ENCODE measurements around the gene PHLDA3.

The PHLDA3 gene

DNA sequence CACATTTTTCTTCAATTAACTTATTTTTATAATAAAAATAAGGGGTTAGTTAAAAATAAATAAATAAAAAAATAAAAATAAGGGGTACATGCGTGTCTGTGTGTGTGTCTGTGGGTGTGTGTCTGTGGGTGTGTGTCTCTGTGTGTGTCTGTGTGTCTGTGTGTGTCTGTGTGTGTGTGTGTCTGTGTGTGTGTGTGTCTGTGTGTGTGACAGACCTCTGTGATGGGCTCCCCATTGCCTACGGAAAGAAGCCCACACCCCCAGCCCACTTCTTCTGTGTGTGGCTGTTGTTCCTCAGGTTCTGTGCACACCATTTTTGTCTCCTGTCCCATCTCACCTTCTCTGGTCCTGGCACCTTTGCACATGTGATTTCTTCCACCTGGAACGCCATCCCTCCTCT, 9.9 kb downstream of the PHLDA3 start:
- no peak for TF ChIP-seq POU2F2 (IDR thresholded peaks at IDR 0.05; ENCODE audit: low read depth, low read length)
- TF ChIP-seq TAF1 (IDR thresholded peaks at IDR 0.05; ENCODE audit: low read depth, low read length), result no peak
- no peak for TF ChIP-seq POLR2A (IDR thresholded peaks at IDR 0.05; ENCODE audit: low read depth, low read length)
- TF ChIP-seq POLR2AphosphoS5 (IDR thresholded peaks at IDR 0.05; ENCODE audit: low read depth, low read length), result no peak
- no peak for TF ChIP-seq SPI1 (IDR thresholded peaks at IDR 0.05; ENCODE audit: low read depth, low read length)
- FAIRE-seq (no peak), DNase-seq (ENCODE audit: insufficient read length, low spot score) (no peak)

DNA sequence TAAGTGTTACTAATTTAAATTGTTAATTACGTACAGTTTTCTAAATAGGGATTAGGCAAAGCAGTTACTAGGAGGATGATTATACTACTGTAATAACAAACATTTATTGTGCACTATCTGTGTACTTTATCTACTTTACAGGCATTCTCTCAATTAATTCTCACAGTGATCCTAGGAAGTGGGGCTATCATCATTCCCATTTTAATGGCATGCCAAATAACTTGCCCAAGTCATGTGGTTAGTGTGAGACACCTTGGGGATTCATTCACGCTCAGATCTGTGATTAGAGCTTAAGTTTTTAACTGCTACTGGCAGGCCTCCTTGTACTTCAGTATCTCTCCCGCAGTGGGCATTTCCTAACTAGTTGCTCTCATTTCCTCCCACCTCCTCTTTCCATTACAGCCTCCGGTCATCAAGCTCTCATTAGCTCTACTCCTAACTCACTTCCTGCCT, 11.5 kb downstream of the PHLDA3 start:
- FAIRE-seq (no peak), DNase-seq (ENCODE audit: insufficient read length, low spot score) (no peak)
- no peak for TF ChIP-seq TAF1 (IDR thresholded peaks at IDR 0.05; ENCODE audit: low read depth, low read length)
- TF ChIP-seq POLR2A (IDR thresholded peaks at IDR 0.05; ENCODE audit: low read depth, low read length), result no peak
- no peak for TF ChIP-seq SPI1 (IDR thresholded peaks at IDR 0.05; ENCODE audit: low read depth, low read length)
- no peak for TF ChIP-seq POU2F2 (IDR thresholded peaks at IDR 0.05; ENCODE audit: low read depth, low read length)
- TF ChIP-seq POLR2AphosphoS5 (IDR thresholded peaks at IDR 0.05; ENCODE audit: low read depth, low read length), result no peak
- no peak for TF ChIP-seq PAX5 (IDR thresholded peaks at IDR 0.05; ENCODE audit: insufficient read depth, low read length, severe bottlenecking)

DNA sequence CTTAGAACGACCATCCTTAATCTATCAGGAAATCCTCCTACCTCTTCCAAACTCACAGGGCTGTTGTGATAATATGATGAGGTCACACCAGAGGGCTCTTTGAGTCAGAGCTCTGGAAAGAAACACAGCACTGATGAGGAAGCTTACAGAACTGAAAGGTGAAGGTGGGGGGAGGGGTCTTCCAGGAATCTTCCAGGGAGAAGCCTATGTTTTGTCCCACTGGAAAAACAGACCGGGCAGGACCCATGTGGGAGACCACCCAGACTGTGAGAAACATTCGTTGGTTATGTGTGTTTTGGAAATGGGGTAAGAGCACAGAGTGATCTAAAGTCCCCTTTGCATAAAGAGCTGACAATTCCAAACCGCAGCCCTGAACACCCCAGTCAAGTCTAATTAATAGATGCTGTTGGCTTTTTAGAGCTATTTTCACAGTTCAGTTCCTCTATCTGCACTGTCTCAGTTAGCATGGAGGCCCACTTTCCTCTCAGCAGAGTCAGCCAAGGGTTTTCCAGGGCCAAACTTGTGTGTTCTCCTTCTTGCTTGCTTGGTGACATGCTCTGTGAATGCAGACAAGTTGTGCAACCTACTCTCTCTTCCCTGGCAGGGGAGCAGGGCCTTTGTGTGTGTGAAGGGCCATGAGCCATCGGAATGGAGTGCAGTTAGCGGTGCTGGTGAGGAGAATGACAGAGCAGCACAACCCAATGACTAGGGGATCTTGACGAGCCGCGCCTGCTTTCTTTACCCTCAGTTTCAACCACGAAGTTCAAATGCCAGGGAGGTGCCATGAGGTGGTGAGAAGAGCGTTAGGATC, 12.3 kb downstream of the PHLDA3 start:
- FAIRE-seq (peak; percentile 63), DNase-seq (ENCODE audit: insufficient read length, low spot score) (no peak)
- TF ChIP-seq POU2F2 (IDR thresholded peaks at IDR 0.05; ENCODE audit: low read depth, low read length) (peak; percentile 46; the same call in 1 of the 2 replicates), TAF1 (IDR thresholded peaks at IDR 0.05; ENCODE audit: low read depth, low read length) (no peak), SPI1 (IDR thresholded peaks at IDR 0.05; ENCODE audit: low read depth, low read length) (peak; percentile 78), POLR2AphosphoS5 (IDR thresholded peaks at IDR 0.05; ENCODE audit: low read depth, low read length) (no peak)

DNA sequence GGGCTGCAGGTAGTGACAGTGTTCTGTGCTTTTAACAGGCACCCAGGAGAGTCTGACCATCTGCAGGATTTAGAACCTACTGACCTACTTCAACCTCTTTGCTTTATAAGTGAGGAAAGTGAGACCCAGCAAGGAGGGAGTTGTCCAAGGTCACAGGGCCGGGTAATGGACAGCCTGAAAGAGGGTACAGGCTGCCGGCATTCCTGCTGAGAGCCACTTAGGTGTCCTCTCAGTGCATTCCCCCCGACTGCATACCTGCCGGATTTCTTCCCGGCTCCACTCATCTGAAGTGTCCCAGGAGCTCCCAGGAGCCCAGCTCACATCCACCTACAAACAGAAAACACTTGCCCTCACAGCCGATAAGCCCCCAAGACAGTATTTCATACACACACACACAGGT, 13.9 kb downstream of the PHLDA3 start:
- DNase-seq (ENCODE audit: insufficient read length, low spot score) (no peak), FAIRE-seq (no peak)
- no peak for TF ChIP-seq SPI1 (IDR thresholded peaks at IDR 0.05; ENCODE audit: low read depth, low read length)

DNA sequence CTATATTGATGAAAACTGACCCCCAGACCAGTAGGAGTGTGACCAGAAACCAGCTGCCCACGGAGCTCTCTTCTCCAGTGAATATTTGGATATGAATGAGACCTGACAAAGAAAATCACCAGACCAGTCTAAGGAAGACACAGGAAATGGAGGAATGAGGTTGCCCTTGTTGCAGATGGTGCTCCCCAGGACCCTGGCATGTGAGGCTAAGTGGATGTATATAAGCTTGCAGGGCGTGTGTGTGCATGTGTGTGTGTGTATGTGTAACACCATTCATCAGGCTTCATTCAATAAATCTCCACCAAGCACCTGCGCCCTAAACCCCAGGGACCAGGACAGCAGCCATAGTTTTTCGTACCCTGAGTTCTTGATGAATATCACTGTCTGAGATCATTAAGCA, 14.4 kb downstream of the PHLDA3 start:
- FAIRE-seq (no peak), DNase-seq (ENCODE audit: insufficient read length, low spot score) (no peak)
- TF ChIP-seq POLR2AphosphoS5 (IDR thresholded peaks at IDR 0.05; ENCODE audit: low read depth, low read length), result no peak
- no peak for TF ChIP-seq TAF1 (IDR thresholded peaks at IDR 0.05; ENCODE audit: low read depth, low read length)

DNA sequence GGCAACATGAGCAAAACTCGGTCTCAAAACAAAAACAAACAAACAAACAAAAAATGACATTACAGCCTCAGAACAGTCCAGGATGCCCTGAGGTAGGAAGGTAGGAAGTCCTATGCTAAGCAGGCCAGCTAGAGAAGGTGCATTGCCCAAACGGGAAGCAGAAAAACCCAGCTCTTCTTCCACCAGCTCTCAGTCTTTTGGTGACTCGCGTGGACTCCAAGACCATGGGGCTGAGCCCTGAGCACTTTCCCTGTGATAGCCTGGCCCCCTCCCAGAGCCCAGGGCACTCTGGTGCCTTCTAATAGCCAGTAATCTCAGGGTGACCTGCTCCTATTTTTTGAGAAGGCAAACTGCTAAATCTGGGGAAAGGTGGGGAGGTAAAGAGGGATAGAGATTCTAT, 16.1 kb downstream of the PHLDA3 start:
- no peak for TF ChIP-seq POU2F2 (IDR thresholded peaks at IDR 0.05; ENCODE audit: low read depth, low read length)
- TF ChIP-seq TAF1 (IDR thresholded peaks at IDR 0.05; ENCODE audit: low read depth, low read length), result no peak
- TF ChIP-seq POLR2A (IDR thresholded peaks at IDR 0.05; ENCODE audit: low read depth, low read length), result no peak
- no peak for TF ChIP-seq POLR2AphosphoS5 (IDR thresholded peaks at IDR 0.05; ENCODE audit: low read depth, low read length)
- no peak for TF ChIP-seq SPI1 (IDR thresholded peaks at IDR 0.05; ENCODE audit: low read depth, low read length)
- no peak for TF ChIP-seq PAX5 (IDR thresholded peaks at IDR 0.05; ENCODE audit: insufficient read depth, low read length, severe bottlenecking)
- no peak for DNase-seq (ENCODE audit: insufficient read length, low spot score)
- no peak for FAIRE-seq

DNA sequence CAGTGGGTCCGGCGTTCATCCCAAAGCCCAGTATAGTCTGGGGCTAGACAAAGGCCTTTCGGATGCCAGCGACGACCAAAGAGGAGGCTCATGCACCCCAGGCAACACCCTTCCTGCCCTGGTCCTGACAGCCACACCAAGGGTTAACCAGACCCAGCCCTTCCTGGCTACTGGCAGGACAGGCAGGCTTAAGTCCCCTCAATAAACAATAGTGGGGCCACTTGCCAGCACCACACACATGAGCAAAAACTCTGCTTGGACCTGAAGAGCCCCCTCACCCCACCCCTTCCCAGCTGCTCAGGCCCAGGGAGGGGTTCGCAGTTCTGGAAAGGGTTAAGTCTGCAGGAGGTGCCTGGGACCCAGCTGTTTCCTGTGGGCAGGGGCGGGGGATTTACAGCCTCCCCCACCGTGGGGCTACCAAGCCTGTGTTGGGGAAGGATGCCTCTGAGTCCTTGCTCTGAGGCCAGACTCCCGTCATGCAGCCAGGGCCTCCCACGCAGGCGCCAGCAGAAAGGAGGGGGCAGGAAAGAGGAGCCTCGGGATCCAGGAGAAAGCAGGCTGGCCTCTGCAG, 18.2 kb downstream of the PHLDA3 start:
- DNase-seq (ENCODE audit: insufficient read length, low spot score) (no peak), FAIRE-seq (no peak)
- TF ChIP-seq POLR2A (IDR thresholded peaks at IDR 0.05; ENCODE audit: low read depth, low read length), result no peak
- no peak for TF ChIP-seq POLR2AphosphoS5 (IDR thresholded peaks at IDR 0.05; ENCODE audit: low read depth, low read length)
- TF ChIP-seq TAF1 (IDR thresholded peaks at IDR 0.05; ENCODE audit: low read depth, low read length), result no peak
- TF ChIP-seq PAX5 (IDR thresholded peaks at IDR 0.05; ENCODE audit: insufficient read depth, low read length, severe bottlenecking), result no peak
- TF ChIP-seq POU2F2 (IDR thresholded peaks at IDR 0.05; ENCODE audit: low read depth, low read length), result no peak
- TF ChIP-seq SPI1 (IDR thresholded peaks at IDR 0.05; ENCODE audit: low read depth, low read length), result no peak

DNA sequence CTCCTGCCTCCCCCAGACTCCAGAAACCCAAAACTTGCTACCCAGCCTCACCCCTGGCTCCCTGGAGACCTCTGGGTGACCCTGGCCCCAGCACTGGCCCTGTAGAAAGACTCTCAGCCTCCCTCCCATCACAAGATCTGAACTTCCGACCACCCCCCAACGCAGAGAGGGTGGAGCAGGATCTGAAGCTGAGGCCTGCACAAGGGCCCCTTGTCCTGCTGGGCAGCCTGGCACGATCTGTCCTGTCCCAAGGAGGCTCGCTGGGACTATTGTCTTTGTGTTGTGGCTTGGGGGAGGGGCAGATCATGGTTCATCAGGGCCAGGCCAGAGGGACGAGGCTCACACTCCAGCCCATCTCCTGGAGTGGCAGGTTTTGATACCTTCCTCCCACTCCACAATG, 20.0 kb downstream of the PHLDA3 start:
- no peak for DNase-seq (ENCODE audit: insufficient read length, low spot score)
- FAIRE-seq, result no peak
- no peak for TF ChIP-seq PAX5 (IDR thresholded peaks at IDR 0.05; ENCODE audit: insufficient read depth, low read length, severe bottlenecking)
- TF ChIP-seq POLR2AphosphoS5 (IDR thresholded peaks at IDR 0.05; ENCODE audit: low read depth, low read length), result no peak
- TF ChIP-seq POLR2A (IDR thresholded peaks at IDR 0.05; ENCODE audit: low read depth, low read length), result no peak
- no peak for TF ChIP-seq TAF1 (IDR thresholded peaks at IDR 0.05; ENCODE audit: low read depth, low read length)
- no peak for TF ChIP-seq POU2F2 (IDR thresholded peaks at IDR 0.05; ENCODE audit: low read depth, low read length)
- no peak for TF ChIP-seq SPI1 (IDR thresholded peaks at IDR 0.05; ENCODE audit: low read depth, low read length)

DNA sequence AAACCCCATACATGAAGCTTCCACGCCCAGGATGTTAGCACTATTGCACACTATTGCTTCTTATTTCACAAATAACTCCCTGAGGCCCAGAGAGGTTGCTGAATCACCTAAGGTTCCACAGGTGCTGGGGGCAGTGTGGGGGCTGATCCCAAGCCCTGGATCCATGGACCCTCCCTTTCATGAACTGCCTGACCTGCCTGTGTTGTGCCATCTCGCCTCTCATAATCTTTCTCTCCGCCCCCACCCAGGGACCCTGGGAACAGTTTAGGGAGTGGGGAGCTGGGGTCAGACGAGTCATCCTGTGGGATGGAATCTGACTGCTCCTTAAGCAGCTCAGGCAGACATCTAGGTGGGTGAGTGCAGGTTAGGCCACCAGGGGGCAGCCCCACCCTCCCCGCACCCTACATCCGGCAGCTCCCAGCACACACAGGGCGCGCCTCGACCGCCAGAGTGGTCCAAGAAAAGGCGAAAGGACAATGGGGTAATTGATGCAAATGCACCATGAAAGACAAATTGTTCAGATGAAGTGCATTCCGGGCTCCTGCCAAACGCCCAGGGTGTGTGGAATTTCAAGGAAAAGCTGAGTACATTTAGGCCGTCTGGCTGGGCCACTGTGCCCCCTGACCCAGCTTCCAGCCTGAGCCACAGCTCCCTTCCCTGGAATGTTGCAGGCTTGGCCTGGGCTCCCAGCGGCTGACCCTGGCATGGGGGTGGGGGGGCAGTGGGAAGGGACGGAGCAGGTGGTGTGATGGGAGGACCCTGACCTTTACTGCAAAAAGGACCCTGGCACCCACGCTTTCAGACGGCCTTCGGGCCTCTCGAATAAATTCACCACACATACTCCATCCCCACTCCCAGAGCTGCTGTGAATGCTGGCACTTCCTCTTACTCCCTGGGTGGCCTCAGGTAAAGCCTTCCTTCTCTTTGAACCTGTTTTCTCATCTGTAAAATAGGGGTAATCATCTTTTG, 20.8 kb downstream of the PHLDA3 start:
- TF ChIP-seq POLR2A (IDR thresholded peaks at IDR 0.05; ENCODE audit: low read depth, low read length), result no peak
- TF ChIP-seq POU2F2 (IDR thresholded peaks at IDR 0.05; ENCODE audit: low read depth, low read length), result 0 out of 2 replicates have a peak, but pooled peaks have one; percentile 13
- TF ChIP-seq SPI1 (IDR thresholded peaks at IDR 0.05; ENCODE audit: low read depth, low read length), result no peak
- peak; percentile 82 for FAIRE-seq
- peak; percentile 81 for DNase-seq (ENCODE audit: insufficient read length, low spot score)

Data from GM12891 (cell line).